ENCODE measurements around the gene PWWP2B.
A peak's percentile ranks its signal among the peaks of the same experiment; 100 is the strongest.
"Not testable (repeated sequence)": the region's sequence is repeated elsewhere in the genome, so short reads cannot be mapped to it uniquely, and the experiment has no call there.

Gene PWWP2B

GRCh38 chr10:132433671-132434340 is 36.8 kb downstream of the PWWP2B start:
- no peak for DNase-seq (ENCODE audit: low read depth in 2 of 2)

GRCh38 chr10:132434405-132435005 is 37.5 kb downstream of the PWWP2B start:
- peak in 1 of 2 donors; percentile 24 for DNase-seq (ENCODE audit: low read depth in 2 of 2)

GRCh38 chr10:132435320-132435719 is 38.3 kb downstream of the PWWP2B start:
- not testable (repeated sequence) for DNase-seq (ENCODE audit: low read depth in 2 of 2)

- DNase-seq (ENCODE audit: low read depth in 2 of 2): not testable (repeated sequence)
Measured at GRCh38 chr10:132436096-132436495, 39.1 kb downstream of the PWWP2B start.

- DNase-seq (ENCODE audit: low read depth in 2 of 2): no peak
Measured at GRCh38 chr10:132436861-132437410, 39.9 kb downstream of the PWWP2B start.

- DNase-seq (ENCODE audit: low read depth in 2 of 2): no peak
Measured at GRCh38 chr10:132437541-132437950, 40.5 kb downstream of the PWWP2B start.

- DNase-seq (ENCODE audit: low read depth in 2 of 2): no peak
Measured at GRCh38 chr10:132438091-132439024, 41.4 kb downstream of the PWWP2B start.

GRCh38 chr10:132439025-132439388 is 42.0 kb downstream of the PWWP2B start:
- no peak for DNase-seq (ENCODE audit: low read depth in 2 of 2)

- no peak for DNase-seq (ENCODE audit: low read depth in 2 of 2)
Measured at GRCh38 chr10:132439424-132440163, 42.6 kb downstream of the PWWP2B start.

- DNase-seq (ENCODE audit: low read depth in 2 of 2): no peak
Measured at GRCh38 chr10:132440791-132441565, 44.0 kb downstream of the PWWP2B start.

GRCh38 chr10:132441818-132442524 is 45.0 kb downstream of the PWWP2B start:
- no peak for DNase-seq (ENCODE audit: low read depth in 2 of 2)

GRCh38 chr10:132442636-132443035 is 45.6 kb downstream of the PWWP2B start:
- DNase-seq (ENCODE audit: low read depth in 2 of 2): no peak

GRCh38 chr10:132443605-132443982 is 46.6 kb downstream of the PWWP2B start:
- DNase-seq (ENCODE audit: low read depth in 2 of 2): peak; percentile 56 to 63

GRCh38 chr10:132443983-132444876 is 47.2 kb downstream of the PWWP2B start:
- no peak for DNase-seq (ENCODE audit: low read depth in 2 of 2)

GRCh38 chr10:132444877-132445351 is 47.9 kb downstream of the PWWP2B start:
- DNase-seq (ENCODE audit: low read depth in 2 of 2): no peak

GRCh38 chr10:132445516-132446194 is 48.7 kb downstream of the PWWP2B start:
- no peak for DNase-seq (ENCODE audit: low read depth in 2 of 2)

GRCh38 chr10:132446195-132446581 is 49.2 kb downstream of the PWWP2B start:
- DNase-seq (ENCODE audit: low read depth in 2 of 2): no peak

All from stimulated activated CD8-positive, alpha-beta memory T cell treated with anti-CD3 and anti-CD28 coated beads, Interleukin-15, amount 100 ng/mL, for 4 hours (primary cell).